GM18873 (cell line): ENCODE results near the gene UBTD1.
"Not testable (repeated sequence)": the region's sequence is repeated elsewhere in the genome, so short reads cannot be mapped to it uniquely, and the experiment has no call there.

ENCODE experiments used
- ATAC-seq: cut with Tn5 transposase; IDR thresholded peaks from one replicate; pipeline ENCODE4 v1.9.1; 2021; ENCODE audit warnings: mild to moderate bottlenecking, moderate library complexity, moderate number of reproducible peaks; ENCODE audit not compliant: unreplicated experiment, low FRiP score

Gene UBTD1

GRCh38 chr10:97498841-97499560, at the start of gene UBTD1:
UBTD1 (plus strand) TSS chr10:97498924; CDS start chr10:97499204, 280 bp downstream.
- peak; percentile 3 for ATAC-seq

GRCh38 chr10:97450828-97451227, 47.9 kb upstream of the UBTD1 start:
- ATAC-seq: no peak

- no peak for ATAC-seq
Measured at GRCh38 chr10:97451605-97452004, 47.1 kb upstream of the UBTD1 start.

- ATAC-seq: no peak
Measured at GRCh38 chr10:97452352-97452751, 46.4 kb upstream of the UBTD1 start.

GRCh38 chr10:97454330-97455036, 44.2 kb upstream of the UBTD1 start:
- ATAC-seq: no peak

GRCh38 chr10:97456034-97456685, 42.6 kb upstream of the UBTD1 start:
- no peak for ATAC-seq

GRCh38 chr10:97456686-97457065, 42.0 kb upstream of the UBTD1 start:
- ATAC-seq: no peak

- no peak for ATAC-seq
Measured at GRCh38 chr10:97459111-97459510, 39.6 kb upstream of the UBTD1 start.

- no peak for ATAC-seq
Measured at GRCh38 chr10:97459933-97460332, 38.8 kb upstream of the UBTD1 start.

GRCh38 chr10:97462309-97462708, 36.4 kb upstream of the UBTD1 start:
- no peak for ATAC-seq

- ATAC-seq: no peak
Measured at GRCh38 chr10:97463363-97464132, 35.2 kb upstream of the UBTD1 start.

GRCh38 chr10:97464226-97464625, 34.5 kb upstream of the UBTD1 start:
- no peak for ATAC-seq

- no peak for ATAC-seq
Measured at GRCh38 chr10:97465982-97466381, 32.7 kb upstream of the UBTD1 start.

- ATAC-seq: no peak
Measured at GRCh38 chr10:97466755-97467154, 32.0 kb upstream of the UBTD1 start.

- no peak for ATAC-seq
Measured at GRCh38 chr10:97468162-97468561, 30.6 kb upstream of the UBTD1 start.

GRCh38 chr10:97468781-97469180, 29.9 kb upstream of the UBTD1 start:
- ATAC-seq: not testable (repeated sequence)

GRCh38 chr10:97474918-97475317, 23.8 kb upstream of the UBTD1 start:
- no peak for ATAC-seq

GRCh38 chr10:97475936-97476594, 22.7 kb upstream of the UBTD1 start:
- no peak for ATAC-seq

GRCh38 chr10:97479410-97479809, 19.3 kb upstream of the UBTD1 start:
- ATAC-seq: not testable (repeated sequence)

GRCh38 chr10:97479939-97480338, 18.8 kb upstream of the UBTD1 start:
- ATAC-seq: no peak
